ENCODE data around the gene MFRP. TPM values are rescaled to one million over a fixed set of nuclear protein-coding genes. Genes with fewer than 3 reads are reported as not detected.
A peak's percentile ranks its signal among the peaks of the same experiment; 100 is the strongest.

The MFRP gene
- polyA plus RNA-seq, 5 donors = 0.06 TPM; not detected in 3

- no peak for DNase-seq
Measured at GRCh38 chr11:119319136-119319699, 27.3 kb downstream of the MFRP start.

GRCh38 chr11:119318240-119319135 lies 28.0 kb downstream of the MFRP start:
- DNase-seq = no peak

- no peak for DNase-seq
Measured at GRCh38 chr11:119317592-119318239, 28.8 kb downstream of the MFRP start.

- DNase-seq = peak in 1 of 2 donors; percentile 59
Measured at GRCh38 chr11:119316729-119317591, 29.5 kb downstream of the MFRP start, which contains the start of gene MCAM. MCAM (minus strand) TSS chr11:119317130; CDS start chr11:119317101, 29 bp downstream.

- DNase-seq = peak in 1 of 2 donors; percentile 42
Measured at GRCh38 chr11:119316016-119316728, 30.3 kb downstream of the MFRP start.

GRCh38 chr11:119315131-119316015 lies 31.1 kb downstream of the MFRP start:
- no peak for DNase-seq

- DNase-seq = no peak
Measured at GRCh38 chr11:119314726-119315125, 31.8 kb downstream of the MFRP start.

- DNase-seq = no peak
Measured at GRCh38 chr11:119310682-119311052, 35.8 kb downstream of the MFRP start.

- DNase-seq = no peak
Measured at GRCh38 chr11:119309953-119310681, 36.4 kb downstream of the MFRP start.

- DNase-seq = no peak
Measured at GRCh38 chr11:119309411-119309810, 37.1 kb downstream of the MFRP start.

- DNase-seq = no peak
Measured at GRCh38 chr11:119307974-119308373, 38.5 kb downstream of the MFRP start.

- no peak for DNase-seq
Measured at GRCh38 chr11:119307219-119307618, 39.3 kb downstream of the MFRP start.

- DNase-seq = no peak
Measured at GRCh38 chr11:119306373-119306890, 40.1 kb downstream of the MFRP start.

GRCh38 chr11:119305556-119306372 lies 40.7 kb downstream of the MFRP start:
- DNase-seq = no peak

GRCh38 chr11:119303227-119303718 lies 43.2 kb downstream of the MFRP start:
- no peak for DNase-seq

GRCh38 chr11:119300198-119300964 lies 46.1 kb downstream of the MFRP start:
- DNase-seq = no peak

- no peak for DNase-seq
Measured at GRCh38 chr11:119299416-119299815, 47.1 kb downstream of the MFRP start.
